Measurements from ENCODE around the gene CFAP92.

The CFAP92 gene

GRCh38 chr3:128969993-128970739 is 23.7 kb downstream of the CFAP92 start:
- Histone ChIP-seq H3K36me3 (ENCODE audit: control insufficient read depth in 2 of 2, insufficient read depth in 1 of 2, low read length in 2 of 2) (no peaks in the 10 kb centered on the region), H3K9me3 (ENCODE audit: control insufficient read depth, insufficient read depth, low read depth, low read length) (no peaks in the 10 kb centered on the region), H3K4me3 (ENCODE audit: low read depth, low read length) (no peak overlapping the region), H3K27ac (ENCODE audit: extremely low read depth, low read depth, low read length) (no peak overlapping the region), H3K4me1 (ENCODE audit: control insufficient read depth, insufficient read depth, low read length) (no peaks in the 10 kb centered on the region)
- ChIA-PET POLR2A (interaction anchor here (0.6 to 1.0 kb wide), 4 partner anchors 33 to 279 kb away, joined by 3 to 5 read pairs (median 3); partner anchors contain the start of gene COPG1), CTCF (interaction anchor here (0.5 to 5.6 kb wide), 72 partner anchors 10 to 1918 kb away, joined by 3 to 109 read pairs (median 5); partner anchors contain the start of genes ACAD9, CFAP92 and RAB43)
- TF ChIP-seq ZNF585B (tag by site-specific recombination; IDR thresholded peaks at IDR 0.05): no peak
- TF ChIP-seq ZNF580 (tag by site-specific recombination; IDR thresholded peaks at IDR 0.05): no peak
- no peak for TF ChIP-seq ZIC2 (tag by site-specific recombination; IDR thresholded peaks at IDR 0.05)
- TF ChIP-seq CTCF (tag by site-specific recombination; IDR thresholded peaks at IDR 0.05): peak; percentile 24; the same call in 1 of the 2 replicates
- TF ChIP-seq ZNF148 (tag by site-specific recombination; IDR thresholded peaks at IDR 0.05; ENCODE audit: borderline replicate concordance): no peak
- TF ChIP-seq ZNF18 (tag by site-specific recombination; IDR thresholded peaks at IDR 0.05): no peak
- 0 out of 2 replicates have a peak, but pooled peaks have one; percentile 64 for TF ChIP-seq ZNF660 (tag by site-specific recombination; IDR thresholded peaks at IDR 0.05)
- TF ChIP-seq PRDM6 (tag by site-specific recombination; IDR thresholded peaks at IDR 0.05): no peak
- no peak for TF ChIP-seq ZNF626 (tag by site-specific recombination; IDR thresholded peaks at IDR 0.05)
- TF ChIP-seq HOXD13 (CRISPR knock-in tag; IDR thresholded peaks at IDR 0.05; ENCODE audit: borderline replicate concordance): no peak
- TF ChIP-seq ZNF707 (tag by site-specific recombination; IDR thresholded peaks at IDR 0.05): no peak
- no peak for TF ChIP-seq ATF2 (tag by site-specific recombination; IDR thresholded peaks at IDR 0.05; ENCODE audit: low read depth)
- no peak for TF ChIP-seq ZNF677 (tag by site-specific recombination; IDR thresholded peaks at IDR 0.05)
- no peak for TF ChIP-seq ZNF596 (tag by site-specific recombination; IDR thresholded peaks at IDR 0.05)
- TF ChIP-seq BCL6B (tag by site-specific recombination; IDR thresholded peaks at IDR 0.05): no peak
- TF ChIP-seq ZNF24 (tag by site-specific recombination; IDR thresholded peaks at IDR 0.05): no peak
- TF ChIP-seq ZBTB10 (tag by site-specific recombination; IDR thresholded peaks at IDR 0.05): no peak
- peak; percentile 84 for TF ChIP-seq ZNF654 (tag by site-specific recombination; IDR thresholded peaks at IDR 0.05; ENCODE audit: low read depth)
- no peak for TF ChIP-seq ZXDB (tag by site-specific recombination; IDR thresholded peaks at IDR 0.05)
- no peak for TF ChIP-seq SP2 (tag by site-specific recombination; IDR thresholded peaks at IDR 0.05)
- TF ChIP-seq ZNF645 (tag by site-specific recombination; IDR thresholded peaks at IDR 0.05): no peak
